NCI-H82 treated with DMSO at 0.1 percent for 48 hours (cell line): Measurements from ENCODE around the gene KRT7.

ENCODE experiments used
- DNase-seq: peaks from one replicate; lab custom pipeline; 2025; ENCODE audit not compliant: unreplicated experiment; lab: John Stamatoyannopoulos, UW

Gene KRT7

GRCh38 chr12:52232674-52233461, at the start of gene KRT7:
Gene KRT7 (plus strand): TSS chr12:52233243. CDS start chr12:52233297, 54 bp downstream.
- DNase-seq = no peak

- DNase-seq = no peak
These were observed 49.5 kb upstream of the KRT7 start for GRCh38 chr12:52183544-52183910.

- no peak for DNase-seq
These were observed 49.1 kb upstream of the KRT7 start for GRCh38 chr12:52183971-52184370.

GRCh38 chr12:52184813-52185212, 48.2 kb upstream of the KRT7 start:
- DNase-seq = no peak

GRCh38 chr12:52185400-52185967, 47.6 kb upstream of the KRT7 start:
- no peak for DNase-seq

- no peak for DNase-seq
These were observed 46.8 kb upstream of the KRT7 start for GRCh38 chr12:52186118-52186840.

- no peak for DNase-seq
These were observed 45.8 kb upstream of the KRT7 start for GRCh38 chr12:52187206-52187605.

- DNase-seq = no peak
These were observed 45.4 kb upstream of the KRT7 start for GRCh38 chr12:52187640-52188039.

- DNase-seq = no peak
These were observed 44.4 kb upstream of the KRT7 start for GRCh38 chr12:52188658-52189057.

- DNase-seq = no peak
These were observed 43.5 kb upstream of the KRT7 start for GRCh38 chr12:52189376-52190174.

- DNase-seq = no peak
These were observed 41.9 kb upstream of the KRT7 start for GRCh38 chr12:52190860-52191729.

GRCh38 chr12:52191841-52192791, 40.9 kb upstream of the KRT7 start, which contains the start of gene KRT80:
Gene KRT80 (minus strand): TSS chr12:52192014. CDS start chr12:52191902, 112 bp downstream.
- DNase-seq = no peak

- no peak for DNase-seq
These were observed 39.5 kb upstream of the KRT7 start for GRCh38 chr12:52193532-52193931.

- DNase-seq = no peak
These were observed 39.1 kb upstream of the KRT7 start for GRCh38 chr12:52193991-52194390.

- DNase-seq = no peak
These were observed 37.8 kb upstream of the KRT7 start for GRCh38 chr12:52195065-52195730.

- DNase-seq = no peak
These were observed 35.4 kb upstream of the KRT7 start for GRCh38 chr12:52197371-52198231.

GRCh38 chr12:52198454-52199215, 34.4 kb upstream of the KRT7 start:
- no peak for DNase-seq
